Parathyroid adenoma (tissue), 2 donors: ENCODE data around the gene NUDT4.
"Not testable (repeated sequence)": the region's sequence is repeated elsewhere in the genome, so short reads cannot be mapped to it uniquely, and the experiment has no call there.

ENCODE experiments used
- H2AFZ ChIP-seq: fragments of 300-600 bp; sonication (generic); one replicate; pipeline ENCODE4 v1.7.0; 2017; ENCODE audit warnings: antibody characterized with exemption, mild to moderate bottlenecking
- H3K27ac ChIP-seq: fragments of 300-600 bp; sonication (generic); one replicate; pipeline ENCODE4 v1.7.0; 2017
- H3K27me3 ChIP-seq: fragments of 300-600 bp; sonication (generic); one replicate; pipeline ENCODE4 v1.7.0; 2017; ENCODE audit warnings: low read length; ENCODE audit not compliant: control insufficient read depth, insufficient read depth
- H3K36me3 ChIP-seq: fragments of 300-600 bp; sonication (generic); one replicate; pipeline ENCODE4 v1.7.0; 2017; ENCODE audit warnings: low read length; ENCODE audit not compliant: control insufficient read depth, insufficient read depth
- H3K4me1 ChIP-seq: fragments of 300-600 bp; sonication (generic); one replicate; pipeline ENCODE4 v1.7.0; 2017; ENCODE audit warnings: control low read depth
- H3K4me2 ChIP-seq: fragments of 300-600 bp; sonication (generic); one replicate; pipeline ENCODE4 v1.7.0; 2017; ENCODE audit warnings: low read length
- H3K4me3 ChIP-seq: fragments of 300-600 bp; sonication (generic); one replicate; pipeline ENCODE4 v1.7.0; 2017; ENCODE audit warnings: low read depth, low read length
- H3K79me2 ChIP-seq: fragments of 300-600 bp; sonication (generic); one replicate; pipeline ENCODE4 v1.7.0; 2017; ENCODE audit warnings: control low read depth
- H3K9ac ChIP-seq: fragments of 300-600 bp; sonication (generic); one replicate; pipeline ENCODE4 v1.7.0; 2017; ENCODE audit warnings: mild to moderate bottlenecking
- H3K9me3 ChIP-seq: fragments of 300-600 bp; sonication (generic); one replicate; pipeline ENCODE4 v1.7.0; 2017; ENCODE audit warnings: low read length; ENCODE audit not compliant: control insufficient read depth
- CTCF ChIP-seq: fragments of 300-600 bp; sonication (generic); IDR thresholded peaks from one replicate; pipeline ENCODE4 v1.7.0; 2017; ENCODE audit warnings: antibody characterized with exemption, mild to moderate bottlenecking
- donor health status: primary hyperparathyroidism.

Gene NUDT4

DNA sequence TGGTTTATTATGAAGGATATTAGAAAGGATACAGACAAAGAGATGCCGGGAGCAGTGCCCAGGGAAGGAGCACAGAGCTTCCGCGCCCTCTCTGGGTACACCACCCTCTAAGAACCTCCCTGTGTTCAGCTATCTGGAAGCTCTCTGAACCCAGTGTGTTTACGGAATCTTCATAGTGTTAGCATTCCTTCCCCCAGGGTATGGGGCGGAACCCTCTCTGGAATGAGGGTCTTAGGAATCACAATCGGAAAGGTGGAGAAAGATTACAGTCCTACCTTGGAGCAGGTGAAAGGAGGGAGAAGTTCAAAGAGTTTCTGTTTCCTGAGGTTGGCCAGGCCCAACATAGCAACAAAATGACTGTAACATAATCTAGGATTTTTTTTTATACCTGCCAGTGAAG, 6.8 kb upstream of the NUDT4 start:
- H3K4me3 ChIP-seq: no peak overlapping the region
- peaks cover 4% of the 10 kb centered on the region for H3K4me1 ChIP-seq
- no peak for TF ChIP-seq CTCF
- no peak overlapping the region for H2AFZ ChIP-seq
- H3K27ac ChIP-seq: no peak overlapping the region
- no peaks in the 10 kb centered on the region for H3K9me3 ChIP-seq
- H3K79me2 ChIP-seq: no peaks in the 10 kb centered on the region
- no peaks in the 10 kb centered on the region for H3K27me3 ChIP-seq
- H3K36me3 ChIP-seq: no peaks in the 10 kb centered on the region
- no peak overlapping the region for H3K4me2 ChIP-seq
- H3K9ac ChIP-seq: no peak overlapping the region

GRCh38 chr12:93373961-93374656, 3.6 kb upstream of the NUDT4 start:
- peak overlapping the region; percentile 19 for H2AFZ ChIP-seq
- H3K4me2 ChIP-seq: no peak overlapping the region
- no peak overlapping the region for H3K9ac ChIP-seq
- H3K9me3 ChIP-seq: no peaks in the 10 kb centered on the region
- peaks cover 4% of the 10 kb centered on the region for H3K4me1 ChIP-seq
- H3K27me3 ChIP-seq: no peaks in the 10 kb centered on the region
- H3K4me3 ChIP-seq: no peak overlapping the region
- H3K79me2 ChIP-seq: peaks cover 2% of the 10 kb centered on the region
- no peak for TF ChIP-seq CTCF
- peak overlapping the region; percentile 12 for H3K27ac ChIP-seq
- no peaks in the 10 kb centered on the region for H3K36me3 ChIP-seq

DNA sequence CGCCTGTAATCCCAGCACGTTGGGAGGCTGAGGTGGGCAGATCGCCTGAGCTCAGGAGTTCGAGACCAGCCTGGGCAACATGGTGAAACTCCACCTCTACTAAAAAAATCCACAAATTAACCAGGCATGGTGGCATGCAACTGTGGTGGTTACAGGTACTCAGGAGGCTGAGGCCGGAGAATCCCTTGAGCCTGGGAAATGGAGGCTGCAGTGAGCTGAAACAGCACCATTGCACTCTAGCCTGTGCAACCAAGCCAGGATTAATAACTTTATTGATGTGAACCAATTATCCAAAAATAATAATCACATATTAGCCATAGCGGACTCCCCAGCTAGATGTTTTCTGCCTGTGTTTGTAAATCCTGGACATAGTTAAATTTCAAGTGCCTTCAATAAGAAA, 1.8 kb upstream of the NUDT4 start:
- H3K9me3 ChIP-seq: no peaks in the 10 kb centered on the region
- H3K4me3 ChIP-seq: no peak overlapping the region
- no peaks in the 10 kb centered on the region for H3K27me3 ChIP-seq
- no peak overlapping the region for H3K4me2 ChIP-seq
- no peak overlapping the region for H2AFZ ChIP-seq
- H3K4me1 ChIP-seq: peaks cover 4% of the 10 kb centered on the region
- no peaks in the 10 kb centered on the region for H3K36me3 ChIP-seq
- peaks cover 11% of the 10 kb centered on the region for H3K79me2 ChIP-seq
- no peak overlapping the region for H3K9ac ChIP-seq
- no peak for TF ChIP-seq CTCF
- H3K27ac ChIP-seq: no peak overlapping the region

GRCh38 chr12:93376436-93377251, 1.1 kb upstream of the NUDT4 start:
- no peak overlapping the region for H3K9ac ChIP-seq
- no peaks in the 10 kb centered on the region for H3K9me3 ChIP-seq
- no peaks in the 10 kb centered on the region for H3K36me3 ChIP-seq
- peaks cover 12% of the 10 kb centered on the region for H3K79me2 ChIP-seq
- no peak overlapping the region for H3K4me3 ChIP-seq
- no peaks in the 10 kb centered on the region for H3K27me3 ChIP-seq
- H3K4me1 ChIP-seq: peaks cover 8% of the 10 kb centered on the region
- H2AFZ ChIP-seq: peak overlapping the region; percentile 39
- no peak overlapping the region for H3K27ac ChIP-seq
- TF ChIP-seq CTCF: no peak
- H3K4me2 ChIP-seq: peak overlapping the region; percentile 15

DNA sequence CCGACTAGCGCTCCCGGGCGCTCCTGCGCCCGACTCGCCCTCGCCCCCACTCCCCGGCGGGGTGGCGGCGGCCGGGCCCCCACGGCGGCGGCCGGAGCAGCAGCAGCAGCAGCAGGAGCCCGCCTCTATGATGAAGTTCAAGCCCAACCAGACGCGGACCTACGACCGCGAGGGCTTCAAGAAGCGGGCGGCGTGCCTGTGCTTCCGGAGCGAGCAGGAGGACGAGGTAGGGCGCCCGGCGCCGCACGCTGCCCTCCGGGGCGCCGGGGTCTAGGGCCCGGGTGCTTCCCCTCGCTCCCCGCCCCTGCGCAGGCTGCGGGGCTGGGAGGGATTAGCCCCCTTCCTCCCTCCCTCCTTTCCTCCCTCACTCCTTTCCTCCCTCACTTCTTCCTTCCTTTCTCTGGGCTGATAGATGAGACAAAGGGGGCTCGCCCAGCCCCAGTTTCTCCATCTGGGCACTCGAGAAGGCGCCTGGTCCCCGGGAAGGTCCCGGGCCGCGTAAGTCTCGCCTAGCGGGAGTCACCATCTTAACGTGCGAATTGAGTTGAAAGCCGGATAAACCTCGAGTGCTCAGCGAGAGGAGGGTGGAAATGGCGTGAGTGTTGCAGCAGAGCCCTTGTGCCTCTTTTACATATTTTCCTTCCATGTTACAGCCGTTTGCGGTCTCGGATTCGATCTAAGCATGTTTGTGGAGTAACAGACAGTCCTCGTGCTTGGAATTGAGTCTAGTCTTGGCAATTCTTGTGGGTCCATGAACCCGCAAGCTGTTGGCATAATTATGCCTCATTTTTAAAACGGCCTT, 672 bp downstream of the NUDT4 start:
- H3K9me3 ChIP-seq, H3K27me3 ChIP-seq, H3K4me1 ChIP-seq, H3K36me3 ChIP-seq: not testable (repeated sequence)
- Histone ChIP-seq H3K79me2 (peaks cover 26% of the 10 kb centered on the region), H3K4me3 (peak overlapping the region; percentile 98), H3K27ac (peak overlapping the region; percentile 98), H2AFZ (peak overlapping the region; percentile 92), H3K9ac (peak overlapping the region; percentile 93), H3K4me2 (peak overlapping the region; percentile 98)
